ENCODE measurements around the gene CFP.
"Not testable (repeated sequence)": the region's sequence is repeated elsewhere in the genome, so short reads cannot be mapped to it uniquely, and the experiment has no call there.

Gene CFP

GRCh38 chrX:47629419-47630200 is at the start of gene CFP:
Gene CFP (minus strand): TSS chrX:47629930. CDS start chrX:47629844, 86 bp downstream.
- DNase-seq = no peak

DNA sequence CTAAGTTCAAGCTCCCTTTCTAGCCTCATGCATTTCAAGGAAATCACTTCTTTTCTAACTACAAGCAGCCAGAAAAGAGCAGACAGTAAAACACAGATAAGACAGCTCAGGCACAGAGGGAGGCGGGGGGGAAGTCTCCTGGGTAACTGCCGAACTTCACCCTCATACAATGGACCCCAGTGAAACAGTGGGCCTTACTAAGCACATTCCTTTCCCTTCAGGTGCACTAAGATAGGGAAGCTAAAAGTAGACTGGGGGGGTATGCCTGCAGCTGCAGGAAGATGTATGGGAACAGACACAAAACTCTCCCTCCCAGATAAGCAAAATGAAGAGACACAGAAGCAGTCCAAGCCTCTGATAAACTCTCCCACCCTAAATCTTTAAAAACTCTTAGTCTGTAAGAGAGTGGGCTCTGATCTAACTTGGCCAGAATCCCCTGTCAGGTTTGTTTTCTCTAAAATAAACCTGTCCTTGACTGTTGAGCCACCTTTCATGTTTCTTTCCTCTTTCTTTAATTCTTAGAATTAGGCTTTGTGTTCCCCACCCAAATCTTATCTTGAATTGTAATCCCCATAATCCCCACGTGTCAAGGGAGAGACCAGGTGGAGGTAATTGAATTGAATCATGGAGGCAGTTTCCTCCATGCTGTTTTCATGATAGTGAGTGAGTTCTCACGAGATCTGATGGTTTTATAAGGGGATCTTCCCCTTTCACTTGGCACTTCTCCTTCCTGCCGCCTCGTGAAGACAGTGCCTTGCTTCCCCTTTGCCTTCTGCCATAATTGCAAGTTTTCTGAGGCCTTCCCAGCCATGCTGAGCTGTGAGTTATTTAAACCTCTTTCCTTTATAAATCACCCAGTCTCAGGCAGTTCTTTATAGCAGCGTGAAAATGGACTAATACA is 46.5 kb upstream of the CFP start:
- not testable (repeated sequence) for DNase-seq

DNA sequence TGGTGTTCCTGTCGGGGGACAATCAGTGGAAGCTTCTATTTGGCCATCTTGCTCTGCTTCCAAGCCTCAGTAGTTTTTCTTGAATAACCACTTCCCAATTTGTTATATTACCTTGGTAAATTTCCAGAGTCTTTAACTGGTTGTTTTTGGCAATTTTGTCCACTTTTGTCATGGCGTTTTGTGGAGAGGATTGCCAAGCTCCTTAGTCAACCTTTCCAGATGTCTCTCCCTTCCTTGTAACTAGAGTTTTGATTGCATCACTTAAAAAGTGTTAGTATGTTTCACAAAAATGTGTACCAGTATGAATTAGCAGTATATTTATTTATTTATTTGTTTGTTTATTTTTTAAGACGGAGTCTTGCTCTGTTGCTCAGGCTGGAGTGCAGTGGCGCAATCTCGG is 45.0 kb upstream of the CFP start:
- DNase-seq = no peak

DNA sequence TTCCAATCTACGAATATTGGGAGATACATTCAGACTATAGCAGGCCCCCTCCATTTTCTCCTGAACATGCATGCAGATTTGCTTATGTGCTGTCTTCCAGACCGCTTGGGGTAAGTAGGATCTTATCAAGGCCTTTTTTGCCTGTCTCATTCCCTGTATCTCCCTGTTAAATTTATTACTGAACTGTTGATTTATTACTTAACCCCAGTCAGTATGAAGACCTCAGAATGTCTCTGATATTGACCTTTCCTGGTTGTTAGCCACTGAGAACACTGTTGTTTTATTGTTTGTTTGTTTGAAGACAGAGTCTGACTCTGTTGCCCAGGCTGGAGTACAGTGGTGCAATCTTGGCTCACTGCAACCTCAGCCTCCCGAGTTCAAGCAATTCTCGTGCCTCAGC is 36.1 kb upstream of the CFP start:
- DNase-seq = not testable (repeated sequence)

DNA sequence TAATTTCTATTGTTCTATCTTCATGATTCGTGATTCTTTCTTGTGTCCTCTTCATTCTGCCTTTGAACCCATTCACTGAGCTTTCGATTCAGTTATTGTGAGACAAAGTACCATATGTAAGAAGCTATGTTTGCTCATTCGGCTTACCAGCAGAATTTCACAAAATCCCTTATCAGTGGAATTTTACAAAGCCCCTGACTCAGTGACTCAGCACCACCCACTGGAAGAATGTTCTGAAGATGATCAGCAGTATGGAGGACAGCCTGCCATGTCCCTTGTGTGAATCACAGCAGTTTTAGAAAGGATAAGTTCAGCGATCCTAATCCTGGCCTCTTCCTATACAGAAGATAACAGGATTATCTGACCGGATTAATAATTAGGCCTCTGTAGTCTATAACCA is 35.0 kb upstream of the CFP start:
- DNase-seq = no peak

DNA sequence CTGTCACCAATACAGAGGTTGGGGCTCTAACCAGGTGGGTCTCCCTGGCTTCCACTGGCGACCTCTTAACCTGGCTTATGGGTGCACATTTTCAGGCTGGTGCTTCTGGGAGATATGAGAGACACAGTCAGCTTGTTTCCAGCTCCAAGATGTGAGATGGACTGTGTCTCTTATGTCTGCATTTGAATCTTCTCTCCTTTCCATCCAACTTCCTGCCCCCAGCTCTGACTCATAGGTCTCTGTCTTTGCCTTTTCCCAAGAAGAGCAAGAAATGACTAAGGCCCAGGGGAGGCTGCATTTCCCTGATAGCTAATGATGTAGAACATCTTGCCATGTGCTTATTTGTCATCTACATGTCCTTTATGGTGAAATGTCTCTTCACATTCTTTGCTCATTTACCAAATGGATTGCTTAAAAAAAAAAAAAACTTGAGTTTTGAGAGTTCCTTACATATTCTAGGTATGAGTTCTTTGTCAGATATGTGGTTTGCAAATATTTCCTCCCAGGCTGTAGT is 32.5 kb upstream of the CFP start:
- DNase-seq = no peak

DNA sequence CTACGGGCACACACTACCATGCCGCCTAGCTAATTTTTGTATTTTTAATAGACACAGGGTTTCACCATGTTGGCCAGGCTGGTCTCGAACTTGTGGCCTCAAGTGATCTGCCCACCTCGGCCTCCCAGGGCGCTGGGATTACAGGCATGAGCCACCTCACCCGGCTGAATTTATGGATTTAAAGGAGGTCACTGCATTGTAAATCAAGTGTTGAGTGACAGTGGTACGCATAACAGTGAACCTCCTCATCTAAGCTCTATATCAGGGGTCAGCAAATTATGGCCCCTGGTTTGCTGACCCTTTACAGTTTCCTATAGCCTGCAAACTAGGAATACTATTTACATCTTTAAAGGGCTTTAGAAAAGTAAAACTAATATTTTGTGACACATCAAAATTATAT is 31.8 kb upstream of the CFP start:
- DNase-seq = no peak

GRCh38 chrX:47659421-47659726 is 29.6 kb upstream of the CFP start:
- no peak for DNase-seq

GRCh38 chrX:47658684-47659420 is 29.1 kb upstream of the CFP start, which contains the start of gene UXT:
Gene UXT (minus strand): TSS chrX:47659180. CDS start chrX:47658927, 253 bp downstream.
- peak; percentile 23 for DNase-seq

- DNase-seq = no peak
Measured at GRCh38 chrX:47658301-47658683, 28.6 kb upstream of the CFP start.

DNA sequence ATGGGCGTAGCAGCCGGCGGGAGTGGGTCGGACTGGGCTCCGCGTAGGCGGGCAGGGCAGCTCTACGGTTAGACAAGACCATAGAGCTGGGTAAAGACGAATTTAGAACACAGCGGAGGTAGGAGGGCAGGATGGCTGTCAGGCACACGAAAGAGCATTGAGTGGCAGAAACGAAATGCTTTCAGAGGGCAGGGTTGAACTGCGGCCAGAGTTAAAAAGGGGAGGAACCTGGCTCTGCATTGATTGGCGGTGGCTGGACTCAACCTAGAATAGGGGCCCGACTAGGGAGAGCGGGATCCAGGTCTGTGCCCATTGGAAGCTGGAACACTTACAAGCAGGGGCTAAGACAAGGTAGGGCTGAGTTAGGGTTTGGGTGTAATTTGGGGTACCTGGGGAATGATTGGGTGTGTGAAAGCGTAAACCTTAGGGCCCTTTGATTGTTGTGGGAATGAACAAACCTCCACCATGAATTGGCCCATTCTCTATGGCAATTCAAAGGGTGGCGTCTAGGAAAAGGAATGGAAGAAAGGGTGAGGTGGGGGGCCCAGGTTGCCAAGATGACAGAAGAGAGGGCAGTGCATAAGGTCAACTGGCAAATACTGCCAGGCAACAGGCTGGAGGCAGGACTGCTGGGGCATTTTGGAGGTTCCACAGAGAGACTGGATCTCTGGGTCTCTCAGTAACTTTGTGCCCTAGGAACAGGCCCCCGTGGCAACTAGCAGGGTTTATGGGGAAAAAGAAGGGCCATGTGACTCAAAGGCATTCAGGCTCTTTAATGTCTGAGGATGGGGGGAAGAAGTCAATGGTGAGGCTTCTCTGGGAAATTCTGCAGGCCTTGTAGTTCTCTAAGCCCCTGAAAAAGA is 21.5 kb upstream of the CFP start:
- DNase-seq = no peak

DNA sequence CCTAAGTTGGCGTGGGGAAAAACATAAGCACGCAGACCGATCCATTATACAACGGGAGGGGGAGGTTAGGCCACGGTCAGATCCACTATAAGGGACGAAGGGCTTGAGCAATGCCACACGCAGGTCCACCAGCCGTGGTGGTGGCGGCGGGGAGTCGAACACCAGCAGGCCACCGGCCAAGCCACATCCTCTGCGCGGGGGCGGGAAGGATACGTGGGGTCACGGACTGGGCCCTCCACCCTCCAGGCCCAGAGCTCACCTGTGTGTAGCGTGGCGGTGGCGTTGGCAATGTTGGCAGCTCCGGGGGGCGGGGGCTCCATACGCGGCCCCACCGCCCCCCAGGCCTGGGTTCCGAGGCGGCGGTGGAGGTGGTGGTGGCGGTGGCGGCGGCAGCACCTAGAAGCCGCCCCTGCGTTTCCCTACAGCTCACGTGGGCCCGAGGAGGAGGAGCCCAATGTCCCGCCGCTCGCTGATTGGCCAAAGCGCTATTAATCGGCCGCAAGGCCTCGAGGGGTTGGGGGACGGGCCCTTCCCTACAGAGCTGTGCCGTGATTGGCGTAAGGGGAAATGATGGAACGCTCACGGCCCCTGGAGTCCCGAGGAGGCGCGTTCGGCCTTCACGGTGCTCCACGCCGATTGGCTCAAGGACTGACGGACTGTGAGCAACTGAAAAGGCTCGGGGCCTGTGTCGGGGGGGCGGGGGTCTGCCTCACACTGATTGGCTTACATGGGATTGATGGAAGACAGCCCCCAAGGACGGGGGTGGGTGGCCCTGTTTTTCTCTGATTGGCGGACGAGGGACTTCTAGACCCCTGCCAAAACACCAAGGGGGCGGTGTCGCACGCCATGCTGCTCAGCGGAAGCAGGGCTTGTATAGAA is 20.7 kb upstream of the CFP start, which contains the start of gene ELK1:
ELK1 (minus strand) TSS at position 400 of the 879 bp plus-strand sequence. CDS start 9,122 bp downstream, outside the sequence.
- peak; percentile 9 for DNase-seq

DNA sequence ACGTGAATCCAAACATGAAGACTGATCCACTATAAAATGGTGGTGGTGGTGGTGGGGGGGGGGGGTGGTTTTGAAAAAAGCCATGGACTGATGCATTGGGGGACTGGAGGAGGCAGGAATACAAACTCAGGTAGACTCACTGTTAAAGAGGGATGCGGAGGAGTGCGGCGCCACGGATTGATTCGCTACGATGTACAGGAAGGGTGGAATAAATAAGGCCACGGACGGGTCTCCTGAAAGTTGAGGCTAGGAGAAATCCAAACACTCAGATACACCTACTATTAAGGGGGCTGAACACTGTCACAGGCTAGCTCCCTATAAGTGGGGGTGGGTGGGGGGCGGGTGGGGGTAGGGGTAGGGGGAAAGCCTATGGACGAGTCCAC is 20.0 kb upstream of the CFP start:
- no peak for DNase-seq

DNA sequence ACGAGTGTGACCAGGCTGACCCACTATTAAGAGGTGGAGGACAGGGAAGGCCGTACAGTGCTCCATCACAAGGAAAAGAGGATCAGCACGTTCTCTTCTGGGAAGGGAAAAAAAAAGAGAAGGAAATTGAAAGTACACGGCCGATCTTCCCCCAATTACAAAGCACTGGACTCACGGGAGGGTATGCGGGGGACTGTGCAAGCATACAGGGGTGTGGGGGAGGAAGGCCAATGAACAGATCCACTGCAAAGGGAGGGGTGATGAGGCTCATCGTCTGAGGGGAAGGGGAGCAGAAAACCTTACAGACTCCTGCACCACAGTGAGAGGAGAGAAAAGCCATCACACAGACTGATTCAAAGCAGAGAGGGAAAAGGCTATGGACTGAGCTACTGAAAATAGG is 19.5 kb upstream of the CFP start:
- no peak for DNase-seq

GRCh38 chrX:47648376-47648775 is 18.6 kb upstream of the CFP start:
- no peak for DNase-seq

DNA sequence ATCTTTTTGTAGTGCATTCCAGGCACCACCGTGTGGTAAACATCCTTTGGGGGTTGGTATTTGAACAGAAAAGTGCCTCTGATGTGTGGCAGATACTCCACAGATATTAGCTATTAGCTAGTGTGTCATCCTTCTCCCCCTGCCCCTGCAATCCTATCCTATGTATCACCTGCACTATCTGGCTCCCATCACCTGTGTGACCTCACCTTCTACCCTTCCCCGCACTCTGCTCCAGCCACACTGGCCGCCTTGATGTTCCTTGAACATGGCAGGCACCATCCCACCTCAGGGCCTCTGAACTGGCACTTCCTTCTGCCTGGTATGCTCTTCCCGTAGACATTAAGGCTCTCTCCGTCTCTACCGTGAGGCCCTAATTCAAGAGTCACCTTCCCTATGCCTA is 16.9 kb upstream of the CFP start:
- no peak for DNase-seq

DNA sequence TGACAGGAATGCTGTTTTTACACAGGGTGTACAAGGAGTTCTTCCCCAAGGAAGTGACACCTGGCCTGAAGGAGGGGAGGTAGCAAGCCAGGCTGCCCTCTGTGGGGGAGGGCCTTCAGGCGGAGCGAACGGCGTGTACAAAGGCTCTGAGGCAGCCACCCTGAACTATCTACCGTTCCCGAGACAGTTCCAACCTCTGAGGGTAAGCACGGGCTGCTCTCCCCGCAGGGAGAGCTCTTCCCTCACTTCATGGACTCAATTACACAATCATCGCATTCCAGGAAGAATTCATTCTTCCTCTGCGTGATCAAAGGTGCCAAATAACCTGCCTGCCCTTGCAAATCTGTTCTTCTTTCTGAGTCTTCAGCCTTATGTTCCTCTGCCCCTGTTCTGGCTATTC is 15.8 kb upstream of the CFP start:
- DNase-seq = no peak

GRCh38 chrX:47644557-47645091 is 14.9 kb upstream of the CFP start:
- no peak for DNase-seq

GRCh38 chrX:47643926-47644325 is 14.2 kb upstream of the CFP start:
- no peak for DNase-seq

DNA sequence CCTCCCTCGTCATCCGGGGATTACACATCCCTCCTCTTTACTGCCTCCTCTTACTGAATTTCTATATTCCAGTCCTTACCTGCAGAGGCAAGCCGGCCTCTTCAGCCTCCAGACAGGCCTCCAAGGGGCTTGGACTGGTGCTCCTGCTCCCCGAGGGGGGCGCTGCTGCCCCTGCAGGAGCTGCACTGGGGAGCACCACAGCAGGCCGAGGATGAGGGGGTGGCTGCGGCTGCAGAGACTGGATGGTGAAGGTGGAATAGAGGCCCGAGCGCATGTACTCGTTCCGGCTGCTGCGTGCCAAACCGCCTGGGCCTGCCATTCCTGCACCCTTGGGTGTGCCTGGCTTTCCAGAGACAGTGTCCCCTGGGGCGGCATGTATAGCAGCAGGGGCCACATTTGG is 9.1 kb upstream of the CFP start:
- DNase-seq = no peak
